Cardiac fibroblast (primary cell): Measurements from ENCODE around the gene TTLL4.

Experiments
- DNase-seq, 2 donors: peaks; one replicate each; pipeline versions ENCODE4 v3.0.0 to v3.0.0-alpha.2; 2010; ENCODE audit warnings: low read depth in 2 of 2
- H3K4me3 ChIP-seq, 2 donors: replicated peaks in 1 of 2; 1 replicate in 1 of 2; 2 replicates in 1 of 2; pipeline ENCODE4 v1.5.1; 2011; ENCODE audit warnings: low read depth in 2 of 2, low read length in 2 of 2, mild to moderate bottlenecking in 2 of 2, moderate library complexity in 1 of 2
- TF ChIP-seq, protein P1 (sequence below): IDR thresholded peaks from one replicate; pipeline ENCODE4 v1.5.1; 2011; ENCODE audit warnings: low read depth, mild to moderate bottlenecking, low read length, inconsistent platforms

The TTLL4 gene

DNA sequence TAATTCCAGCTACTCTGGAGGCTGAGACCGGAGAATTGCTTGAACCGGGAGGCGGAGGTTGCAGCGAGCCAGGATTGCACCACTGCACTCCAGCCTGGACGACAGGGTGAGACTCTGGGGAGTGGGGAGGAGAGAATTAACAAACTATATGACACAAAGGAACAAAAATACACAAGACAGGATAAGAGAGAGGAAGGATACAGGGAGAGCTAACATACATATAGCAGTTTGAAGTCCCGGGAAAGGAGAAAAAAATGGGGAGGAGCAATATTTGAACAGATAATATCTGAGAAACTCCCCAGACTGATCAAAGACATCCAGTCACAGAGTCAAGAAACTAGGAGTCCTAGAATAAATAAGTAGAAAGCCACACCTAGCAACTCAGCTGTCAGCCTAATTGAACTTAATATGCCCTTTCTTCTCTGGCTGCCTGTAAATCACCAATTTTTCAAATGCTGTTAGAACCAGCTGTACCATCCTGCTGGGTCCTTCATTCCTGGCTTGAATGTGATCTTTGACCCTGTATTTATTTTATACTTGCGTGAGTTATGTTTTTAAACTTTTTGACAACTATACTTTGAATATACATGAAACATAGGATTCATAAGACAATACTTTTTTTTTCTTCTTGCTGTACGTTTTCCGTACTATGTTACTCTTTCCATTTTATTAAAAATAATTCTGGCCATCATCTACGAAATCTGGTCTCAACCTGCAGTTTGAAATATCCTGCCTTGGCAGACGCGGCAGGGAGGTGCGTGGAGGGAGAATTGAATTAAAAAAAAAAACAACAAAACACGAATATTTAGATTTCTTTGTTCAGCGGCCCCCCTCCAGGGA, 70.4 kb downstream of the TTLL4 start:
- H3K4me3 ChIP-seq = peak overlapping the region; percentile 49 to 50
- TF ChIP-seq, protein P1, sequence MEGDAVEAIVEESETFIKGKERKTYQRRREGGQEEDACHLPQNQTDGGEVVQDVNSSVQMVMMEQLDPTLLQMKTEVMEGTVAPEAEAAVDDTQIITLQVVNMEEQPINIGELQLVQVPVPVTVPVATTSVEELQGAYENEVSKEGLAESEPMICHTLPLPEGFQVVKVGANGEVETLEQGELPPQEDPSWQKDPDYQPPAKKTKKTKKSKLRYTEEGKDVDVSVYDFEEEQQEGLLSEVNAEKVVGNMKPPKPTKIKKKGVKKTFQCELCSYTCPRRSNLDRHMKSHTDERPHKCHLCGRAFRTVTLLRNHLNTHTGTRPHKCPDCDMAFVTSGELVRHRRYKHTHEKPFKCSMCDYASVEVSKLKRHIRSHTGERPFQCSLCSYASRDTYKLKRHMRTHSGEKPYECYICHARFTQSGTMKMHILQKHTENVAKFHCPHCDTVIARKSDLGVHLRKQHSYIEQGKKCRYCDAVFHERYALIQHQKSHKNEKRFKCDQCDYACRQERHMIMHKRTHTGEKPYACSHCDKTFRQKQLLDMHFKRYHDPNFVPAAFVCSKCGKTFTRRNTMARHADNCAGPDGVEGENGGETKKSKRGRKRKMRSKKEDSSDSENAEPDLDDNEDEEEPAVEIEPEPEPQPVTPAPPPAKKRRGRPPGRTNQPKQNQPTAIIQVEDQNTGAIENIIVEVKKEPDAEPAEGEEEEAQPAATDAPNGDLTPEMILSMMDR = no peak

DNA sequence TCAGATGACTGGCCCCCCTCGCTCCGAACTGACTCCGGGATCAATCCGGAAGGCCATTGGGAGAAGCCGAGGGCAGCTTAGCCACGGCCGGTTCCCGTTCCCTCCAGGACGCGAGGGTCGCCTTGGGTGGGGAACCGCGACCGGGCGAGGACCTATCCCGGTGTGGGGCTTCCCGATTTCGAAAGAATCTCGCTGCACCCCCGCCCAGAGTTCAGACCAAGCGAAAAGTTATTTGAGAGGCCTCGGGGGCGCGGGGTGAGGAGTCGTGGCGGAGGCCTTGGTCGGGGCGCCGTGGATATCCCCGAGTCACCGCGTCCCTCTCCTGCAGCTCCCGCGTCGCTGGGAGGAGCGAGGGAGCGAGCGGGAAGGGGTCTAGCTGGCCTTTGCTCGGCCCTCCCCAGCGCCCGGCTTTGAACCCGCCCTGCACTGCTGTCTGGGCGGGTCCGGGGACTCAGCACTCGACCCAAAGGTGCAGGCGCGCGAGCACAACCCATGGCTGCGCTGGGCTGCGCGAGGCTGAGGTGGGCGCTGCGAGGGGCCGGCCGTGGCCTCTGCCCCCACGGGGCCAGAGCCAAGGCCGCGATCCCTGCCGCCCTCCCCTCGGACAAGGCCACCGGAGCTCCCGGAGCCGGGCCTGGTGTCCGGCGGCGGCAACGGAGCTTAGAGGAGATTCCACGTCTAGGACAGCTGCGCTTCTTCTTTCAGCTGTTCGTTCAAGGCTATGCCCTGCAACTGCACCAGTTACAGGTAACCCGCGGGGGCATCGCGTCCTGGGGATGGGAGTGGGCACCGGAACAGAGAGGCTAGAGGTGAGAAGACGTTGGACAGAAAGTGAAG, 71.3 kb downstream of the TTLL4 start, which contains the start of gene CYP27A1:
TSS of gene CYP27A1 (plus strand) at position 457 of the 837 bp plus-strand sequence. CDS start at position 493, 36 bp downstream.
- peak within 1 kb of the TSS; percentile 49 to 50 for H3K4me3 ChIP-seq
- peak; percentile 16 to 32 for DNase-seq

More for the DNA sequence above, 70.4 kb downstream of the TTLL4 start:
- DNase-seq = no peak

DNA sequence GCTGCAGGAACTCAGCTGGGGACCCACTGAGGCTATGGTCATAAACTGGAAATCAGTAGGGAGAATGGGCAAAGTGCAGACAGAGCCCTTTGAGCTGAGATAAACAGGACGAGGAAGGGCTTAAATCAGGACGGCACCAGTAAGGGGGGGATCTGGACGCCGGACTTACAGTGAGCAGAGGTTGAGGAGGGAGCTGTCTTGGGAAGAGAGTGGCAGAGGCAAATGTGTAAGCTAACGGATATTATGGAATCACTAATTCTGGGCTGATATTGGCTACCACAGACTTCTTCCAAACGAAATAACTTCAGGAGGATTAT, 71.9 kb downstream of the TTLL4 start:
- DNase-seq = no peak
- TF ChIP-seq, protein P1 = no peak
- H3K4me3 ChIP-seq = peak overlapping the region; percentile 49 to 50

More for the DNA sequence above, 71.3 kb downstream of the TTLL4 start, which contains the start of gene CYP27A1:
- TF ChIP-seq, protein P1 = no peak

DNA sequence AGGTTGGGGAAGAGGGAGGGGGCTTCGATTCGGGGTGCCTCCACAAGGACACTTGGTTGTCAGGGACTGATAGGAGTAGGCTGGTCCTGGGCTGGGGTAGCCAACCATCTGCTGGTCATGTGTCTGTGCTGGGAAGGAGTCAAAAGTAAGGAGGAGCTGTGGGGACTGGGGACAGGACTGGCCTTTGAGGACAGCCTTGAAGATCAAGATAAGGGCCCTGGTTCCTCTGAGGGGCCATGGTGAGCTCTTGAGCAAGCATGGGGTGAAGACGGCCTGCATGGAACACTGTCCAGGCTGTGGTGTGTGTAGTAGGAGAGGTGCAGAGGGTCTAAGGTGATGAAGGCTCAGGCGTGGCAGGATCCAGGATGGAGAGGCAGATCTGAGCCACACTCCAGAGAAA, 73.1 kb downstream of the TTLL4 start:
- TF ChIP-seq, protein P1 = no peak
- DNase-seq = no peak
- no peak overlapping the region for H3K4me3 ChIP-seq

DNA sequence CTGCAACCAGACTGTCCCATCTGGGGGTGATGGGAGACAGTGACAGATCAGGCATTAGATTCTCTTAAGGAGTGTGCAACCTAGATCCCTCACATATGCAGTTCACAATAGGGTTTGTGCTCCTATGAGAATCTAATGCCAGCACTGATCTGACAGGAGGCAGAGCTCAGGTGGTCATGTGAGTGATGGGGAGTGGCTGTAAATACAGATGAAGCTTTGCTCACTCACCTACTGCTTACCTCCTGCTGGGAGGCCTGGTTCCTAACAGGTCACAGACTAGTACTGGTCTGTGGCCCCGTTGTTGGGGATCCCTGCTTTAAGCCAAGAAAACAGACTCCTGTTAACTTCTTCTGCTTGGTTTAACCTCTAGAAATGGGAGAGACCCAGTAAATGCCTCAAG, 74.5 kb downstream of the TTLL4 start:
- no peak for DNase-seq
- TF ChIP-seq, protein P1 = no peak
- no peak overlapping the region for H3K4me3 ChIP-seq

DNA sequence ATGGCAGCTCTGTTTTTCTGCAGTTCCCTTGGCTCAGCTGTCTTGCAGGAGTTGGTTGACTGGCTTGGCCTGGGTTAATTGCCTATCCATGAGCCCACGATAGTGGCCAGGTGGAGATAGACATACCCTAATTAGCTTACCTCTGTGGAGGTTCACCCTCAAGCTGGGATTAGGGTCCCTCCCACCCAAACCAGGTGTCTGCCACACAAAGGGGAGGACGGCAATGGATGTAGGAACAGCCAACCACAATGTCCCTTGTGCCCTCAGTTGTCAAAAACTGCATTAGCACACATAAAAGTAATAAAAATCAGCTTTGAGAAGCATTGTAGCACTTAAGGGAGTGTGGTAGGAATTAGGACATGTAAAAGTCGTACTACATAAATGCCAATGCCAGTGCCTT, 75.5 kb downstream of the TTLL4 start:
- TF ChIP-seq, protein P1 = no peak
- no peak overlapping the region for H3K4me3 ChIP-seq
- no peak for DNase-seq
